Activated CD4-positive, alpha-beta T cell treated with anti-CD3 and anti-CD28 coated beads, Interleukin-2, amount 50 U/mL, for 24 hours (primary cell): Measurements from ENCODE around the gene ABCG4.
"Not testable (repeated sequence)": the region's sequence is repeated elsewhere in the genome, so short reads cannot be mapped to it uniquely, and the experiment has no call there.

Experiments used
- DNase-seq, 2 donors: peaks; one replicate each; pipeline ENCODE4 v3.0.0-alpha.2; 2020; ENCODE audit warnings: low read depth in 1 of 2, low spot score in 1 of 2

The ABCG4 gene

GRCh38 chr11:119149018-119149785 is at the start of gene ABCG4:
TSS of gene ABCG4 (plus strand) at chr11:119149052. CDS start at chr11:119149966, 914 bp downstream.
- DNase-seq: no peak

- no peak for DNase-seq
These were observed 49.1 kb upstream of the ABCG4 start for GRCh38 chr11:119099711-119100110.

DNA sequence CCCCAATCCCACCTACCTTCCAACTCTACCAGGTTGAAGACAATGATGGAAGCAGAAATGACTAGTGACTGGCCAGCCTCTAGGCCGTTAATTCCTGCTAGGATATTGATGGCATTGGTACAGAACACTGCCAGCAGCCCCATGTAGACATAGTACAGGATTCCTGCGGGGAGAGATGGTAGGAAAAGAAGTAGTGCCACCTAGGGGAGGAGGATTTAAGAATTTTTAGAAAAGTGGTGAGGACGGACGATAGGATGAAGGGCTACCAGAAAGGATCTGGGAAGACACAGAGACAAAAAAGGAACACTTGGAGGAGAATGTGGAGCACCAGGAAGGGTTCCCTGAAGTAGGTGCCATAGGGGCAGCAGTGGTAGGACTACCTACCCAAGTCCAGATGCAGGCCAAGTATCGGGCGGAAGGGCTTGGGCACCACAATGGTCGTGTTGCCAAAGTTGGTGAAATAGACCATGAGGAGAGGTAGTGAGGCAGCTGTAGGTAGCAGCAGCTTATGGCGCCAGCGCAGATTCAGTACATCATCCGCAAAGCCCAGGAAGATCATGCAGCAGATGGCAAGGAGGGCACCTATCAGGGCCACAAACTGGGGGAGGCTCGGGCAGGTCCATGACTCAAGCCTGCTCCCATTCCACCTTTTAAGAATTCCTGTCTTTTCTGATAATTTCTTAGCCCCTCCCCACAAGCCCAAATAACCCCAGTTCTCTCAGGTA is 48.4 kb upstream of the ABCG4 start:
- no peak for DNase-seq

DNA sequence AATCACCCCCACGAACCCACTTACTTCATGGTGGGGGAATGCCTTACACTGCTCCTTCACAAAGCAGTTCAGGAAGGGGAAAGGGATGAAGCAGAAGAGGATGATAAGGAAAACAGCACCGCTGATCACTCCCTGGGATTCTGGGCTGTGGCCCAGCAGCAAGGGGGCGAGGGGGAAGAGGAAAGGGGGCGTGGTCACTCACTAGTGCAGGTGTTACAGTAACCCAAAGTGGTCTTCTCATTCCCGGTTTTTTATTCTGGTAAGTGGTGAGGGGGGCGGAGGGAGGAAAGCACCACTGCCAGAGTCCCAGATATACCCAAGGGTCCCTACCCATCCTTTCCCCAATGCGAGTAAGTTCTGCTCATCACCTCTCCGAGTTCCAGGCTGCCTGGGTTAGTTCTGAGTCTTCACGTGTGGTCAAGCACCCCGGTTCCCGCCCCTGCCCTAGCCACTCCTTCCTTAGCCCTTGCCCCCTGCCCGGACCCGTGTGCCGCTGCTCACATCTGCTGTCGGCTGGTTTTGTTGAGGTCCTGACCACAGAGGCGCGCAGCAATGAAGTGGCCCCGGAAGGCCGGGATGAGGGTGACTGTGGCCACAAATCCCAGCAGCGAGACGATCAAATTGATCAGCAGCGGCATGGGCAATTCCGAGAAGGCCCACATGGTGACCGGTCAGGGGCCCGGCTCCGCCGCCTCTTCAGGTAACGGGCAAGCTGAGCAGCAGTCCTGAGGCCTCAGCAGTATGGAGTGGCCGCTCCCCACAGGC is 47.7 kb upstream of the ABCG4 start:
- no peak for DNase-seq

DNA sequence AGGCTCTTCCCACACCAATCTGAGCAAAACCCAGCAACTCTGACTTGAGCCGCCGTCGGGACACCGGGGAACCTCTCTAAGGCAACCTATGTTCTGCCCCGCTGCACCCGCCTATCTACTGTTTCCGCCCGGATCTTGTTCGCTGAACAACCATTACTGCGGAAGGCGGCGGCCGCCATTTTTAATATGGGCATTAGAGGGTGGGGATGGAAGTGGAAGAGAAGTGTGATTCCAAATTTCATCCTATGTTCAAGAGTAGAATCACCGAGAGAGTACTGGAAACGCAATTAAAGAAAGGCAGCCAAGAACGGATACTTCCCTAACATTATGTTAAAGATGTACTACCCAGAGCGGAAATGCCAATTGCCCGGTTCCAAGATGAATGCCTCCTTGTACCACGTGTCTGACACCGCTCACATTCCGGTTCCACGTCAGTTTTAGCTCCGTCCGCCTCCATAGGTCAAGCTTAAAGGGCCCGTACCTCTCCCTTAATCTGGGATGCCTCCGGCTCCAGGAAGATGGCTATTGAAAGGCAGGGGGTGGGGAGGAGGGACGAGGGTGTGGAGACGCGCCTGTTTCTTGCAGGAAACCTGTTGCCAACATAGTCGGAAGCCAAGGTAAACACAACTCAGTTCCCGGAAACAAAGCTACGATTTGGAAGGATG is 47.0 kb upstream of the ABCG4 start, which contains the start of gene DPAGT1:
TSS of gene DPAGT1 (minus strand) at position 95 of the 665 bp plus-strand sequence. CDS start 198 bp downstream, outside the sequence.
- peak; percentile 72 to 83 for DNase-seq

- DNase-seq: not testable (repeated sequence)
These were observed 45.6 kb upstream of the ABCG4 start for GRCh38 chr11:119103161-119103664.

GRCh38 chr11:119103793-119104192 is 45.1 kb upstream of the ABCG4 start:
- DNase-seq: no peak

DNA sequence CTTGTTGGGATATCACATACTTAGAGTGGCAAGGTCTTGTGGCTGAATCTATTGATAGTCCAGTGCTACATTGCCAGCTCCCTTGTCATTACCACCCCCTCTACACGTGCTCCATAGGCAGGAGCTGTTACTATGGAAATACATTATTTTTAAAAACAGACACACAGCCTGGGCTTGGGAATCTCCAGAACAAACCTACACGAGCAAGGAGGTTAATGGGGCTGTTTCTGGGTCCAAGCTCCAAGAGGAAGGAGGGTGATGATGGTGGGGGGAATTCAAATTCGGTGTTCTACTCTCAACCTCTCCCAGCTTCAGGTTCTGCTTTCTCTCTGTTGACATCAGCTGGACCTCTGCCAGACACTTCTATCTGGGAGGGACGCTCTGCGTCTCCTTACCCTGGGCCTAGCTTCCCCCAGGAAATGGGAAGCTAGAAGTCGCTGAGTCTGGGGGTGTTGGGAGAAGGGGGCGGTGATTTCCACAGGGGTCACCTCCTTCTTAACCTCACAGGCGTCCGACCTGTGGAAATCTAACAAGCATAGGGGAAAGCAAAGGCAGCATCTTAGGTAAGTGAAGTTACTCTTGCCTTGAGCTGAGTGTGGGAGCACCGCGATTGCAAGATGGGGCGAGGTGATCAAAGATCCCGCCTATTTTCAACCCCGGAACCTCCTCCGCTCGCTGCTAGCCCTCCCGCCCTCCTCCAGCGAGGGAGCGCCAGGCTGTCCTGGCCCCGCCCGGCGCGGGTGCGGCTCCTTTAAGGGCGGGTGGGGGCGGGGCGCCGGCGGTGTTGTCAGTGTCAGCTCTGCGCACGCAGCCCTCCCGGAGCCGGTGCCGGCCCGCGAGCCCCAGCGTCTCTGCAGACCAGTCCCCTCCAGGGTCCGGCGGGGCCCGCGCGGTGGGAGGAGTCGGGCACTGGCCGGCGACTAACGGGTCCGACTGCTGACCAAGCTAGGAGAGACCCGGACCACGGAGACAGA is 42.0 kb upstream of the ABCG4 start, which contains the start of gene C2CD2L:
TSS of gene C2CD2L (plus strand) at position 781 of the 974 bp plus-strand sequence. CDS start 398 bp downstream, outside the sequence.
- peak; percentile 69 to 85 for DNase-seq

- no peak for DNase-seq
These were observed 41.2 kb upstream of the ABCG4 start for GRCh38 chr11:119107538-119108145.

GRCh38 chr11:119108146-119108856 is 40.6 kb upstream of the ABCG4 start:
- no peak for DNase-seq

- DNase-seq: no peak
These were observed 40.0 kb upstream of the ABCG4 start for GRCh38 chr11:119108857-119109221.

DNA sequence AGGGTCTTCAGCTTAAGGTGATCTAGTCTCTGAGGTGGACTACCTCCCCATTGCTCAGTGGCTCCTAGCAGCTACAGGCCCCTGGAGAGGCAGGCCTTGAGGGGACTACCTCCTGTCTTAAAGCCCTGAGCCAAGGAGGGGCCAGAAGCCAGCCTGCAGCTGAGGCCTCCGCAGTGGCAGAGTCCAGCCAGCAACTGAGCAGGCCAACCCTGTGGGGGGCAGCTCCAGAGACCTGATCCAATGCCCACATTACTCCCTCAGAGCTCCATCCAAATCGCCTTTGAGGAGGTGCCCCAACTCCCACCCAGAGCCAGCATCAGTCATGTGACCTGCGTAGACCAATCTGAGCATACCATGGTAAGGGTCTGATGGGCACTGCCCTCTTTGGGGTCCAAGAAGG is 39.0 kb upstream of the ABCG4 start:
- DNase-seq: no peak

- no peak for DNase-seq
These were observed 38.4 kb upstream of the ABCG4 start for GRCh38 chr11:119110439-119110838.

GRCh38 chr11:119111361-119111925 is 37.4 kb upstream of the ABCG4 start:
- no peak for DNase-seq

GRCh38 chr11:119112314-119113020 is 36.4 kb upstream of the ABCG4 start:
- DNase-seq: no peak

DNA sequence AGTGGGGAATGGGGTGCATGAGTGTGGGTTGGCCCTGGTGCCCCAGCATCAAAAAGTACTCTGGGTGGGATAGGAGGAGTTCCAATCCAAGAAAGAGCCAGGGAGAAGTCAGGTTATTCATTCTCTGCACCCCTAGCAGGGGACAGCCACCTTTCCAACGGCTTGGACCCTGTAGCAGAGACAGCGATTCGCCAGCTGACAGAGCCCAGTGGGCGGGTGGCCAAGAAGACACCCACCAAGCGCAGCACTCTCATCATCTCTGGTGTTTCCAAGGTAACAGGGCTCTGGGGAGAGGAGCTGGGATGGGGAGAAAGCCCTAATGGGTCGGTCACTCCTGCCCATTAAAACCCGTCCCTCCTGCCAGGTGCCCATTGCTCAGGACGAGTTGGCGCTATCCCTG is 35.1 kb upstream of the ABCG4 start:
- DNase-seq: no peak

- no peak for DNase-seq
These were observed 34.5 kb upstream of the ABCG4 start for GRCh38 chr11:119114351-119114750.
